PFSK-1 (cell line): ENCODE data around the gene KCNIP4.

ENCODE experiments used
- FOXP2 ChIP-seq: optimal IDR thresholded peaks from 2 replicates; pipeline ENCODE3; 2011; ENCODE audit warnings: borderline replicate concordance, control low read depth, inconsistent platforms; ENCODE audit not compliant: insufficient read depth; ENCODE audit errors: extremely low read length, extremely low read depth
- POLR2AphosphoS5 ChIP-seq: IDR thresholded peaks from 2 replicates; pipeline ENCODE4 v1.6.1; 2012; ENCODE audit warnings: low read depth, mild to moderate bottlenecking, control low read depth, low read length, moderate library complexity
- REST ChIP-seq, 2 experiments: IDR thresholded peaks; 2 replicates each; pipeline versions ENCODE4 v1.6.1 to v1.8.0; 2011 to 2012; ENCODE audit warnings: low read depth in 2 of 2, low read length in 2 of 2, control low read depth in 1 of 2, inconsistent platforms in 1 of 2, mild to moderate bottlenecking in 1 of 2, moderate library complexity in 1 of 2; ENCODE audit not compliant: insufficient read depth in 1 of 2
- SIN3A ChIP-seq: IDR thresholded peaks from 2 replicates; pipeline ENCODE4 v1.6.1; 2012; ENCODE audit warnings: mild to moderate bottlenecking, low read length, moderate library complexity, borderline replicate concordance; ENCODE audit not compliant: insufficient read depth
- TAF1 ChIP-seq: IDR thresholded peaks from 2 replicates; pipeline ENCODE4 v1.6.1; 2012; ENCODE audit warnings: low read length, control low read depth, borderline replicate concordance; ENCODE audit not compliant: insufficient read depth

The KCNIP4 gene

GRCh38 chr4:21191317-21191716 lies 757.3 kb downstream of the KCNIP4 start:
- TF ChIP-seq SIN3A (no peak), FOXP2 (no peak), POLR2AphosphoS5 (no peak), REST (IDR thresholded peaks at IDR 0.05; ENCODE audit: insufficient read depth in 1 of 2, low read depth in 2 of 2, low read length in 2 of 2) (no peak), TAF1 (no peak)

DNA sequence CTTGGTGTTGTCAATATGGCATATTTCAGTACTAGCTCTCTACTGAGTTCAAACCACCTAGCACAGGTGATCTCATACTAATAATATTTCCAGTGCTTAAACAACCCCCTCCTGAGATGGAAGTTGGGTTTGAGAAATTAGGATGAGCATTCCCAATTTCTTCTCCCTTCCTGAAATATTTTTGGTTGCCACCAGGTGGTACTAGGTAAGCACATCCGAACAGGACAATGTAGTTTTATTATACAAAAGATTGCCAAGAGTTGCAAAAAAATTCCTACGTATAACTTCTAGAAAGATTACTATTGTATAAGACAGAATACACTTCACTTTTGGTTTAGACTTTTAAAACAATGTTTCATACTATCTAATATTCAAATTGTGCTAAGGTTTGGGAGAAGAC lies 763.8 kb downstream of the KCNIP4 start:
- TF ChIP-seq REST (IDR thresholded peaks at IDR 0.05; ENCODE audit: insufficient read depth in 1 of 2, low read depth in 2 of 2, low read length in 2 of 2), result no peak
- no peak for TF ChIP-seq POLR2AphosphoS5
- no peak for TF ChIP-seq FOXP2
- no peak for TF ChIP-seq SIN3A

DNA sequence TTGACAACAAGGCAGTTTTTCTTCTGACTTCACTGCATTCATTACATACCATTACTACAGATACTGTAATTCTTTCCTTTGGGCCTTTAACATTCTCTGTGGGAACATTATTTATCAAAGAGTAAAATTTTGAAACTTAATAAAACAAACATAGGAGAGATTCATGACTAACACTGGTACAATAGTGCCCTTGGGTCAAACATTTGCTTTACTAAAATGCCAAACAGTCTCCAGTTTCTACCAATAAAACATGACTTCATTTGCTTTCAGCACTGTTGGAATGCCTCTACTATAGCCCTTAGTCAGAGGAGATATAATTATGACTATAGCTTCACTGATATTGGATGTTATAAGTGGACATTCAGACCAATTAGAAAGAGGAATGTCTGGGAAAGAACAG lies 766.9 kb downstream of the KCNIP4 start:
- TF ChIP-seq TAF1 (no peak), FOXP2 (no peak), REST (IDR thresholded peaks at IDR 0.05; ENCODE audit: insufficient read depth in 1 of 2, low read depth in 2 of 2, low read length in 2 of 2) (no peak), SIN3A (no peak), POLR2AphosphoS5 (no peak)

DNA sequence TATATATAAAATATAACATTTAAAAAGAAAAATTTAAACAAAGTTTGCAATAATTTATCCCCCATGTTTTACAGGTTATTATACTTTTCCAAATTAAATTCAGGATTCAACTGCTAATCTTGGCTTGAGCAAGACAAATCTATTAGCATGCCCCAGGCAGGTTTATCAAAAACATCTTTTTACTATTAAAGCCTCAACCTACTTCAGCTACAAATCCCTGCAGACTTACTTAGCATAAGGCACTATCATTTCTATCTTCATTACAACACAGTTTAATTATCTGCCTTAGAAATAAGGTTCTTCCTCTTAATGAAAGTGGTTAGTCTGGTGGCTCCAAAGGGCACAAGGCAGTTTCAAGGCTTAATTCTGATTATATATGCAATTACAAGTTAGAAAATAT lies 770.7 kb downstream of the KCNIP4 start:
- TF ChIP-seq TAF1, result no peak
- no peak for TF ChIP-seq SIN3A
- TF ChIP-seq POLR2AphosphoS5, result no peak
- no peak for TF ChIP-seq REST (IDR thresholded peaks at IDR 0.05; ENCODE audit: insufficient read depth in 1 of 2, low read depth in 2 of 2, low read length in 2 of 2)
- TF ChIP-seq FOXP2, result no peak

- no peak for TF ChIP-seq SIN3A
- no peak for TF ChIP-seq TAF1
- no peak for TF ChIP-seq FOXP2
- no peak for TF ChIP-seq REST (IDR thresholded peaks at IDR 0.05; ENCODE audit: insufficient read depth in 1 of 2, low read depth in 2 of 2, low read length in 2 of 2)
- TF ChIP-seq POLR2AphosphoS5, result no peak
These were observed 771.5 kb downstream of the KCNIP4 start for GRCh38 chr4:21177092-21177491.
